NCI-H1105 treated with DMSO at 0.1 percent for 48 hours (cell line): Measurements from ENCODE around the gene OR13H1.
"Not testable (repeated sequence)": the region's sequence is repeated elsewhere in the genome, so short reads cannot be mapped to it uniquely, and the experiment has no call there.

ENCODE experiments used
- DNase-seq: peaks from one replicate; lab custom pipeline; 2025; lab: John Stamatoyannopoulos, UW

The OR13H1 gene

DNA sequence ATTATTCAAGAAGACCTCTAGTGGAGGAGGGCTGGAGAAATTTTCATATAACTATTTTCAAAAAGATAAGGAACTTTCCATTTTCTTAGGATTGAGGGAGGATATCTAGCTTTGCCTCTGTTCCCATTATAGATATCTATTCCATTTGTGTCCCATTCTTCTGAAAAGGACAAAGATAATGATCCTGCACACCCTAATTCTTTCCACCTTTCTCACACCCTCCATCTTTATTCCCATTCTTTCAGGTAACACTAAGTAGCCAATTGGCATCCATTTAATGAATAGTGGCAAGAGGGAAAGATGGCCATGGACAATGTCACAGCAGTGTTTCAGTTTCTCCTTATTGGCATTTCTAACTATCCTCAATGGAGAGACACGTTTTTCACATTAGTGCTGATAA lies at the start of gene OR13H1:
Gene OR13H1 (plus strand): TSS at position 301 of the 400 bp plus-strand sequence. CDS start 0 bp downstream, at position 301.
- DNase-seq: no peak

DNA sequence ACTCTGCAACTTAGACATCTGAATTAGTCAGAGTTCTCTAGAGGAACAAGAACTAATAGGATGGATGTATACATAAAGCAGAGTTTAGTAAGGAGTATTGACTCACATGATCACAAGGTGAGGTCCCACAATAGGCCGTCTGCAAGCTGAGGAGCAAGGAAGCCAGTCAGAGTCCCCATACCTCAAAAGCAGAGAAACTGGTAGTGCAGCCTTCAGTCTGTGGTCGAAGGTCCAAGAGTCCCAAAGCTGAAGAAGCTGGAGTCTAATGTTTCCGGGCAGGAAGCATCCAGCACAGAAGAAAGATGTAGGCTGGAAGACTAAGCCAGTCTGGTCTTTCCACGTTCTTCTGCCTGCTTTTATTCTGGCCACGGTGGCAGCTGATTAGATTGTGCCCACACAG lies 42.3 kb upstream of the OR13H1 start:
- not testable (repeated sequence) for DNase-seq

DNA sequence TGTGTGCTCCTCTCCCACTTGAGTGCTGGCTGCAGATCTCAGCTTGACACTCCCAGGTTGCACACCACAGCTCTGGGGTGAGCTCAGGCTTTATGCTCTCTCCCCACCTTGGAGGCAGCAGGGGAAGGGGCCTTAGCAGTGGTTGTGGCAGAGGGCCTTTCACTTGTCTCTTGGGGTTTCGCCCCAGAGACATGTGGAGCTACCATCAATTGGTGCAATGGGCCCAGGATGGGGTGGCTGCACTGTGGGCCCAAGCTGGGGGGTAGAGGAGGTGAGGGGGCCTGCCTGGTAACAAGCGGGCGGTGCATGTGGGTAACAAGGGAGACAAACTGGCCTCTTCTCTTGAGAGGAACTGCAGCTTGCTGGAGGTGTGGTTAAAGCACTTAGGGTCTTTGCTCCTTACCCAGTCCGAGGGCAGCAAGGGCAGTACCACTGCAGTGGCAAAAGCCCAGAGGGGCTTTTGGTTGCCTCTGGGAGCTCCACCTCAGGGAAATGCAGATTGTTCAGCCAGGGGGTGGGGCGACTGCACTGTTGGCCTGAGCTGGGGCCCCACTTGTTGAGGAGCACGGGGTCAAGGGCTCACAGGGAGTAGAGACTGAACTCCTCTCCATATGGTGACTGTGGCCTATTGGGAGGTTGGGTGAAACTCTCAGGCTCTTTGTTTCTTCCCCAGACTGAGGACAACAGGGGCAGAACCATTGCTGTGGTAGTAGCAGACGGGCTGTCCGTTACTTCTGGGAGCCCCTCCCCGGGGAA lies 30.5 kb upstream of the OR13H1 start:
- DNase-seq: no peak

DNA sequence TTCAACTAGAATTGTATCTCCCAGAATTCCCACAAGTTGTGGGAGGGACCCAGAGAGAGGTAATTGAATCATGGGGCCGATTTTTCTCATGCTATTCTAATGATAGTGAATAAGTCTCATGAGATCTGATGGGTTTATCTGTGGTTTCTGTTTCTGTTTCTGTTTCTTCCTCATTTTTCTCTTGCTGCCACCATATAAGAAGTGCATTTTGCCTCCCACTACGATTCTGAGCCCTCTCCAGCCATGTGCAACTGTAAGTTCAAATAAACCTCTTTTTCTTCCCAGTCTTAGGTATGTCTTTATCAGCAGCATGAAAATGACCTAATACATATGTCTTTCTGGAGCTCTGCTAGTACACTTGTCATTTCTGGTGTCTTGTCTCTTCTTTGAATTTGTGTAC lies 22.1 kb upstream of the OR13H1 start:
- DNase-seq: no peak

GRCh38 chrX:131544218-131544617 lies 344 bp downstream of the OR13H1 start:
- DNase-seq: no peak

DNA sequence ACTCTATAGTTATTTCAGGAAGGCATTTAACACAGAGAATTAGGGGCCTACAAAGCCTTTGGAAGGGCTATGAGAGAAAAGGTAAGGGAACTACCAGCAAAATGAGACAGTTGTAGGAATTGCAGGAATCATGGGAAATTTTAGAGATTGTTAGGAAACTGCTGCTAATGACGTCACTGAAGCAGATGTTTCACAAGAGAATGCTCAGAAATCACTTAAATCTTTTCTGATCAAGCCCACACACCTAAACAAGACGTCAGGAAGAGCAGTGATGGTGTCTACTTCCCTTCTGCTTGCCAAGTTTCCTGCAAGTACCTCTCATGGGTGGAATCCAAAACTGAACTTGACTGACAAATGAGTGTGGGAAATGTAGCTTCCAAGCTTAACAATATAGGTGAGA lies 5.1 kb downstream of the OR13H1 start:
- no peak for DNase-seq

GRCh38 chrX:131552453-131552852 lies 8.6 kb downstream of the OR13H1 start:
- DNase-seq: not testable (repeated sequence)

DNA sequence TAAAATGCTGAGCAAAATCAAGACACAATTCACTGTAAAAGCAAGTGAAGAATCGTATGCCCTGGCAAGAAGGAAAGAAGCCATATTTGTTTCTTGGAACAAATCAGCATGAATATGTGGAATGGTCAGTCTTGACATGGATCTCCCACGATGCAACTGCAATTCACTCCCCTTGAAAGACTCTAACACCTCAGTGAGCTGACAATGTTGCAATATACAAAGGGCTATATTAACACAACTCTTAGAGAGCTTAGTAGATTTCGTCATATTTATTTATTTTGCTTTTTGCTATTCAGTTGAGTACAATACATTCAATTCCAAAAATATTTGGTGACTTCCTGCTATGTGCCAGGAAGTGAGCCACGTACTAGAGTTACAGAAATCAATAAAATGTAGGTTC lies 14.7 kb downstream of the OR13H1 start:
- no peak for DNase-seq

DNA sequence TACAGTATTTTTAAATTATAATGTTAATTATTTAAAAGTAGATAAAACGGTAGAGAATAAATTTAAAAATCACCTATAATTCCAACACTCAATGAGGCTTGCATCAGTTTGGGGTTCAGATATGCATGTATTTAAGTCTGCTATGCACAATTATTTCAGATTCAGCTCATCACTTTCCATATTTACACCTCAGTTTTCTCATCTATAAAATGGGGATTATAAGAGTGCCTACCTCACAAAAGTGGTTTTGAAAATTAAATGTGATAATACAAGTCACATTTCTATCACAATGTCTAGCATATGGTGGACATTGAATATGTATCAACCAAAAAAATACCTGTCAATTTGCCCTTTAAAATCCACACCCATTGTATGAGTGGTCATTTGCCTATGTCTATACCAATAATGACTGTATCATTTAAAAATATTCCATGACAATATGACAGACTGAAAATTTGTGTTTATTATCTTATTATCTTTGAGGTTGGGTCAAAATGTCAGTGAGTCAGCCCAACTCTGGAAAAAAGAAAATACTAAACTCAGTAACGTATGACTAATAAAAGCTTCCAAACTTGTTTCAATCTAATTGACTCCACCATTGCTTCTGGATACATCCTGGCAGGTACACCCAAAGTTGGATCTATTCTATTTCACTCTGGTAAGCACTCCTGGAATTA lies 20.8 kb downstream of the OR13H1 start:
- DNase-seq: no peak

GRCh38 chrX:131565909-131566308 lies 22.0 kb downstream of the OR13H1 start:
- DNase-seq: no peak

DNA sequence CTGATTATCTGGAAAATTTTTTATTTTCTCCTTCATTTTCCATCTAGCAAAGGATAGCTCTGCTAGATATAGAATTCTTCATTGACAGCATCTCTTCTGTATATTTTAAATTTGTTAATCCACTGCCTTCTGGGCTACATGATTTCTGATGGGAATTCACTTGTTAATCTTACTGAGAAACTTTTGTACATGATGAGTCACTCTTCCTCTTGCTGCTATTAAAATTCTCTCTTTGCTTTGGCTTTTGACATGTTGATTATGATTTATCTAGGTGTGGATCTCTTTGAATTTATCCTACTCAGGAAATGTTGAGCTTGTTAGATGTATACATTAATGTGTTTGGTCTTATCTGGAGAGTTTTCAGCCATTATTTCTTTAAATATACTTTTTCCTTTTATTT lies 27.5 kb downstream of the OR13H1 start:
- no peak for DNase-seq

GRCh38 chrX:131572372-131573014 lies 28.6 kb downstream of the OR13H1 start:
- no peak for DNase-seq

- DNase-seq: peak; percentile 12
Measured at GRCh38 chrX:131577413-131577812, 33.5 kb downstream of the OR13H1 start.

DNA sequence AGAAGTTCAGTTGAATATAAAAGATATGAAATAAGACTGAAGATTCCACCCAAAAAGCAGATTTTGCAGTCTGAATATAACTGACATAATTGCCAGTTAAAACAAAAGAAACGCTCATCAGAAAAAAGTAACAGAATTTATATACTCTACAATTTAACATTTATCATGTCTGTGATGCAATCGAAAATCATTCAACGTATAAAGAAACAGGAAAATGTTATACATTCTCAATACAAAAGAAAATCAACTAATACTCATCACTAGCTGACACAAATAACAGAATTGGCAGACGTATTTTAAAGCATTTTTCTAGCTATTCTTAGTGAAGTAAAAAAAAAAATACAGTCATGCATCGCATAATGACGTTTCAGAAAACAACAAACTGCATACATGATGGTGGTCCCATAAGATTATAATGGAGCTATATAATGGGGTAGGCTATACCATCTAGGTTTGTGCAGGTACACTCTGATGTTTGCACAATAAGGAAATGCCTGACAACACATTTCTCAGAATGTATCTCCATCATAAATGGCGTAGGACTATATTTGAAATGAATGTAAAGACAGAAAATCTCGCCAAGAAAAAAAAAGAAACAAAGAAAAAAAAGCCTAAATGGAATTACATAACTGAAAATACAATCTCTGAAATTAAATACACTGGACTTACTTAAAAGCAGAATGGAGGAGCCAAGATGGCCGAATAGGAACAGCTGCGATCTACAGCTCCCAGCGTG lies 34.3 kb downstream of the OR13H1 start:
- peak; percentile 68 for DNase-seq

DNA sequence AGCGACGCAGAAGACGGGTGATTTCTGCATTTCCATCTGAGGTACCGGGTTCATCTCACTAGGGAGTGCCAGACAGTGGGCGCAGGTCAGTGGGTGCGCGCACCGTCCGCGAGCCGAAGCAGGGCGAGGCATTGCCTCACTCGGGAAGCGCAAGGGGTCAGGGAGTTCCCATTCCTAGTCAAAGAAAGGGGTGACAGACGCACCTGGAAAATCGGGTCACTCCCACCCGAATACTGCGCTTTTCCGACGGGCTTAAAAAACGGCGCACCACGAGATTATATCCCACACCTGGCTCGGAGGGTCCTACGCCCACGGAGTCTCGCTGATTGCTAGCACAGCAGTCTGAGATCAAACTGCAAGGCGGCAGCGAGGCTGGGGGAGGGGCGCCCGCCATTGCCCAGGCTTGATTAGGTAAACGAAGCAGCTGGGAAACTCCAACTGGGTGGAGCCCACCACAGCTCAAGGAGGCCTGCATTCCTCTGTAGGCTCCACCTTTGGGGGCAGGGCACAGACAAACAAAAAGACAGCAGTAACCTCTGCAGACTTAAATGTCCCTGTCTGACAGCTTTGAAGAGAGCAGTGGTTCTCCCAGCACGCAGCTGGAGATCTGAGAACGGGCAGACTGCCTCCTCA lies 35.0 kb downstream of the OR13H1 start:
- DNase-seq: peak; percentile 1

GRCh38 chrX:131588995-131589394 lies 45.1 kb downstream of the OR13H1 start:
- DNase-seq: no peak
